ENCODE results near the gene TPST2. TPM values are rescaled to one million over a fixed set of nuclear protein-coding genes. Genes with fewer than 3 reads are reported as not detected.

Gene TPST2
- total RNA-seq, 2 experiments from 2014 or later = 7.2 to 7.4 TPM

GRCh38 chr22:26546282-26546681 lies 43.6 kb downstream of the TPST2 start:
- DNase-seq (no peak), ATAC-seq (ENCODE audit: poor library complexity) (no peak)
- ChIA-PET CTCF (no interaction called here), POLR2A (interaction anchor here (1.1 kb wide), 1 partner anchor 63 kb away, joined by 4 read pairs; the partner anchor contains the start of genes HPS4 and SRRD)
- peaks cover 16% of the 10 kb centered on the region for H3K4me1 Mint-ChIP-seq (ENCODE audit: low read depth)
- H3K9me3 Mint-ChIP-seq = no peaks in the 10 kb centered on the region
- H3K36me3 Mint-ChIP-seq (ENCODE audit: low read depth) = peaks cover 13% of the 10 kb centered on the region
- no peak for TF ChIP-seq CTCF (IDR thresholded peaks at IDR 0.05)
- H3K27me3 Mint-ChIP-seq = no peaks in the 10 kb centered on the region
- H3K27ac Mint-ChIP-seq = peak overlapping the region; percentile 22
- intact Hi-C loops (cut with DNase I, micrococcal nuclease) = no loop called here
- peaks cover 25% of the 10 kb centered on the region for H3K4me1 ChIP-seq (ENCODE audit: insufficient read depth, low read length)
- no peaks in the 10 kb centered on the region for H3K27me3 ChIP-seq (ENCODE audit: control insufficient read depth in 1 of 2, insufficient read depth in 2 of 2, low read length in 2 of 2)
- no peak overlapping the region for H3K4me3 ChIP-seq (ENCODE audit: low read length)
- H3K9me3 ChIP-seq (ENCODE audit: control insufficient read depth in 1 of 2, insufficient read depth in 1 of 2, low read length in 2 of 2) = no peaks in the 10 kb centered on the region
- no peak overlapping the region for H3K27ac ChIP-seq (ENCODE audit: low read depth in 1 of 2, low read length in 2 of 2)
- H3K36me3 ChIP-seq (ENCODE audit: insufficient read depth, low read length) = peaks cover 20% of the 10 kb centered on the region
- H3K4me3 Mint-ChIP-seq = no peak overlapping the region

GRCh38 chr22:26545827-26546226 lies 44.1 kb downstream of the TPST2 start:
- Mint-ChIP-seq H3K27me3 (no peaks in the 10 kb centered on the region), H3K36me3 (ENCODE audit: low read depth) (peaks cover 13% of the 10 kb centered on the region), H3K9me3 (no peaks in the 10 kb centered on the region), H3K4me3 (no peak overlapping the region), H3K27ac (peak overlapping the region; percentile 22), H3K4me1 (ENCODE audit: low read depth) (peaks cover 16% of the 10 kb centered on the region)
- ChIA-PET POLR2A (interaction anchor here (1.1 kb wide), 1 partner anchor 63 kb away, joined by 4 read pairs; the partner anchor contains the start of genes HPS4 and SRRD), CTCF (no interaction called here)
- Histone ChIP-seq H3K4me3 (ENCODE audit: low read length) (no peak overlapping the region), H3K27ac (ENCODE audit: low read depth in 1 of 2, low read length in 2 of 2) (no peak overlapping the region), H3K9me3 (ENCODE audit: control insufficient read depth in 1 of 2, insufficient read depth in 1 of 2, low read length in 2 of 2) (no peaks in the 10 kb centered on the region), H3K36me3 (ENCODE audit: insufficient read depth, low read length) (peaks cover 23% of the 10 kb centered on the region), H3K4me1 (ENCODE audit: insufficient read depth, low read length) (peaks cover 25% of the 10 kb centered on the region), H3K27me3 (ENCODE audit: control insufficient read depth in 1 of 2, insufficient read depth in 2 of 2, low read length in 2 of 2) (no peaks in the 10 kb centered on the region)
- TF ChIP-seq CTCF (IDR thresholded peaks at IDR 0.05) = no peak
- no peak for DNase-seq
- intact Hi-C loops (cut with DNase I, micrococcal nuclease) = no loop called here
- ATAC-seq (ENCODE audit: poor library complexity) = no peak

GRCh38 chr22:26545385-26545784 lies 44.5 kb downstream of the TPST2 start:
- POLR2A ChIA-PET = interaction anchor here (1.1 kb wide), 1 partner anchor 62 kb away, joined by 4 read pairs; the partner anchor contains the start of genes HPS4 and SRRD

More at GRCh38 chr22:26545385-26545784, 44.5 kb downstream of the TPST2 start:
- H3K9me3 Mint-ChIP-seq = no peaks in the 10 kb centered on the region
- intact Hi-C loops (cut with DNase I, micrococcal nuclease) = no loop called here
- no peak for TF ChIP-seq CTCF (IDR thresholded peaks at IDR 0.05)
- no peak overlapping the region for H3K27ac Mint-ChIP-seq
- CTCF ChIA-PET = no interaction called here
- H3K36me3 Mint-ChIP-seq (ENCODE audit: low read depth) = peaks cover 17% of the 10 kb centered on the region
- no peaks in the 10 kb centered on the region for H3K9me3 ChIP-seq (ENCODE audit: control insufficient read depth in 1 of 2, insufficient read depth in 1 of 2, low read length in 2 of 2)
- H3K4me3 Mint-ChIP-seq = no peak overlapping the region
- no peak overlapping the region for H3K4me3 ChIP-seq (ENCODE audit: low read length)
- H3K4me1 ChIP-seq (ENCODE audit: insufficient read depth, low read length) = peaks cover 25% of the 10 kb centered on the region
- H3K27me3 Mint-ChIP-seq = no peaks in the 10 kb centered on the region
- no peak overlapping the region for H3K27ac ChIP-seq (ENCODE audit: low read depth in 1 of 2, low read length in 2 of 2)
- no peaks in the 10 kb centered on the region for H3K27me3 ChIP-seq (ENCODE audit: control insufficient read depth in 1 of 2, insufficient read depth in 2 of 2, low read length in 2 of 2)
- peaks cover 16% of the 10 kb centered on the region for H3K4me1 Mint-ChIP-seq (ENCODE audit: low read depth)
- ATAC-seq (ENCODE audit: poor library complexity) (no peak), DNase-seq (no peak)
- H3K36me3 ChIP-seq (ENCODE audit: insufficient read depth, low read length) = peaks cover 28% of the 10 kb centered on the region
